Osteocyte (in vitro differentiated cells): ENCODE measurements around the gene BID. TPM values are rescaled to one million over a fixed set of nuclear protein-coding genes. Genes with fewer than 3 reads are reported as not detected.

ENCODE experiments used
- DNase-seq: peaks from one replicate; pipeline ENCODE4 v3.0.0; 2021; ENCODE audit warnings: mixed read lengths; ENCODE audit not compliant: unreplicated experiment; ENCODE audit errors: extremely low spot score
- H3K27ac Mint-ChIP-seq: one replicate; pipeline ENCODE4 v1.8.0; 2021; ENCODE audit warnings: mild to moderate bottlenecking, mixed read lengths; ENCODE audit not compliant: unreplicated experiment
- H3K27me3 Mint-ChIP-seq: one replicate; pipeline ENCODE4 v1.8.0; 2021; ENCODE audit warnings: mixed read lengths; ENCODE audit not compliant: unreplicated experiment
- H3K36me3 Mint-ChIP-seq: one replicate; pipeline ENCODE4 v1.8.0; 2021; ENCODE audit warnings: mixed read lengths; ENCODE audit not compliant: unreplicated experiment
- H3K4me1 Mint-ChIP-seq: one replicate; pipeline ENCODE4 v1.8.0; 2021; ENCODE audit warnings: mixed read lengths; ENCODE audit not compliant: unreplicated experiment
- H3K4me3 Mint-ChIP-seq: one replicate; pipeline ENCODE4 v1.8.0; 2021; ENCODE audit warnings: mild to moderate bottlenecking, moderate library complexity, mixed read lengths; ENCODE audit not compliant: unreplicated experiment
- H3K9me3 Mint-ChIP-seq: one replicate; pipeline ENCODE4 v1.8.0; 2021; ENCODE audit warnings: mixed read lengths; ENCODE audit not compliant: unreplicated experiment
- CTCF ChIP-seq: fragments of 200-600 bp; sonication (generic); IDR thresholded peaks from 2 replicates; pipeline ENCODE4 v1.5.0; 2021; ENCODE audit warnings: antibody characterized with exemption, mild to moderate bottlenecking, moderate library complexity
- total RNA-seq: library from RNA; stranded (reverse); gene quantifications from 2 replicates; pipeline ENCODE4 v1.2.1, GENCODE V29; 2021

BID gene
- total RNA-seq, 1 donor from 2014 or later: 11.6 TPM

- Mint-ChIP-seq H3K36me3 (peaks cover 4% of the 10 kb centered on the region), H3K27ac (peak overlapping the region; percentile 95), H3K4me3 (peak overlapping the region; percentile 86), H3K27me3 (no peaks in the 10 kb centered on the region), H3K4me1 (peaks cover 43% of the 10 kb centered on the region), H3K9me3 (no peaks in the 10 kb centered on the region)
- peak; percentile 87 for DNase-seq
- TF ChIP-seq CTCF: no peak
These were observed 68.0 kb downstream of the BID start for GRCh38 chr22:17705951-17706900.

GRCh38 chr22:17705546-17705945 is 68.7 kb downstream of the BID start:
- H3K27me3 Mint-ChIP-seq: no peaks in the 10 kb centered on the region
- H3K4me3 Mint-ChIP-seq: no peak overlapping the region
- H3K27ac Mint-ChIP-seq: peak overlapping the region; percentile 95
- H3K36me3 Mint-ChIP-seq: peaks cover 4% of the 10 kb centered on the region
- DNase-seq: no peak
- no peak for TF ChIP-seq CTCF
- H3K9me3 Mint-ChIP-seq: no peaks in the 10 kb centered on the region
- peaks cover 48% of the 10 kb centered on the region for H3K4me1 Mint-ChIP-seq

- Mint-ChIP-seq H3K36me3 (peaks cover 4% of the 10 kb centered on the region), H3K27me3 (no peaks in the 10 kb centered on the region), H3K4me3 (no peak overlapping the region), H3K9me3 (no peaks in the 10 kb centered on the region), H3K27ac (peak overlapping the region; percentile 95), H3K4me1 (peaks cover 51% of the 10 kb centered on the region)
- no peak for TF ChIP-seq CTCF
- no peak for DNase-seq
These were observed 70.5 kb downstream of the BID start for GRCh38 chr22:17703811-17704210.

GRCh38 chr22:17700778-17701177 is 73.5 kb downstream of the BID start:
- Mint-ChIP-seq H3K4me1 (peaks cover 25% of the 10 kb centered on the region), H3K4me3 (peak overlapping the region; percentile 20), H3K27ac (peak overlapping the region; percentile 35), H3K9me3 (no peaks in the 10 kb centered on the region), H3K36me3 (peaks cover 6% of the 10 kb centered on the region), H3K27me3 (no peaks in the 10 kb centered on the region)
- DNase-seq: no peak
- TF ChIP-seq CTCF: no peak

- H3K36me3 Mint-ChIP-seq: peaks cover 7% of the 10 kb centered on the region
- H3K4me1 Mint-ChIP-seq: peaks cover 19% of the 10 kb centered on the region
- DNase-seq: no peak
- peak overlapping the region; percentile 0 for H3K27ac Mint-ChIP-seq
- no peaks in the 10 kb centered on the region for H3K9me3 Mint-ChIP-seq
- no peak for TF ChIP-seq CTCF
- no peak overlapping the region for H3K4me3 Mint-ChIP-seq
- H3K27me3 Mint-ChIP-seq: no peaks in the 10 kb centered on the region
These were observed 74.5 kb downstream of the BID start for GRCh38 chr22:17699696-17700340.
